GM19455 (cell line): ENCODE measurements around the gene DOLK.

Experiments
- ATAC-seq: cut with Tn5 transposase; IDR thresholded peaks from one replicate; pipeline ENCODE4 v1.9.1; 2021; ENCODE audit not compliant: unreplicated experiment

Gene DOLK

GRCh38 chr9:128909859-128910258, 37.5 kb downstream of the DOLK start:
- no peak for ATAC-seq

- no peak for ATAC-seq
Measured at GRCh38 chr9:128908372-128908771, 39.0 kb downstream of the DOLK start.

GRCh38 chr9:128906741-128907140, 40.7 kb downstream of the DOLK start:
- no peak for ATAC-seq

- no peak for ATAC-seq
Measured at GRCh38 chr9:128905964-128906363, 41.4 kb downstream of the DOLK start.

GRCh38 chr9:128903871-128904620, 43.4 kb downstream of the DOLK start:
- ATAC-seq = no peak

- ATAC-seq = no peak
Measured at GRCh38 chr9:128903079-128903461, 44.3 kb downstream of the DOLK start.

- ATAC-seq = peak; percentile 78
Measured at GRCh38 chr9:128902351-128903078, 44.9 kb downstream of the DOLK start.

GRCh38 chr9:128901822-128902221, 45.6 kb downstream of the DOLK start:
- no peak for ATAC-seq

GRCh38 chr9:128901379-128901778, 46.0 kb downstream of the DOLK start:
- no peak for ATAC-seq

- ATAC-seq = no peak
Measured at GRCh38 chr9:128899566-128900322, 47.7 kb downstream of the DOLK start.

- ATAC-seq = no peak
Measured at GRCh38 chr9:128898845-128899565, 48.4 kb downstream of the DOLK start.

- ATAC-seq = no peak
Measured at GRCh38 chr9:128898382-128898781, 49.0 kb downstream of the DOLK start.

GRCh38 chr9:128895556-128895955, 51.8 kb downstream of the DOLK start:
- no peak for ATAC-seq
